ENCODE measurements around the gene UGT3A2.

DNA sequence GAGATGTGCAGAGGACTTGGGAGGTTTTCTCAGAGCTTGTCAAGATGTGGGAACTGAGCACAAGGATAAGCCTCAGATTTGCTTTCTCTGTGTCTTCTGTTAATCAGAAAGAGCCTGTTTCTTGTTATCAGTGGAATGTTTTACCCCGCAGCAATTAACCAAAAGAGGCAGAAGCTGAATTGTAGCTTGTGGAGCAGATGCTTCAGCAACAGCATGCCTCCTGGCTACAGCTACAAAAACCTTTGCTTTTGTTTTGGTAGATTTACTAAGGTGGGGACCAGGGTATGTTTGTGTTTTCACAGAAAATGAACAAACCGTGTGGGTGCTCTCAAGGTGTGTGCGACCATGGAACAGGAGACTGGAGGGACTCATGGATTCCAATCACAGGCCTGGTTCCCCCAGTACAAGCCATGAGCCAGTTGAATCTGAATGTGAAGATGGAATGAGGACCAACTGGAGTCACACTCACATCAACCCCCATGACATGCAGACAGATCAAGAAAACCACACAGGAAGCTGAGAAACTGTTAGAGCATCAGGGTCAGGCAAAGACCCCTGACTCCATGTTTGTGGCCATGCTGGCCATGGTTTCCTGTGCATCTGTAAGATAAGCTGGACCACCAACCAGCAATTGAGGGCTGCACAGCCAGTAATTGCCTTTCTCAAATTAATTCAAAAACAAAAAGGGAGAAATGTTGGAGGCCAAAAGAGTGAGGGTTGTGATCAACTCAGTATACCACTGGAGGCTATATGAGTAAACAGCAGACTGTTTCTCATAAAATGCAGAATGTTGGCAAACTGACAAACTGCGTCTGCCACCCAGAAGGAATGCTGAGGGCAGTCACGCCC lies 6.9 kb downstream of the UGT3A2 start:
- TF ChIP-seq JUNB (IDR thresholded peaks at IDR 0.05; ENCODE audit: unreplicated experiment) (no peak), CTCF (conservative IDR thresholded peaks at IDR 0.05; ENCODE audit: low read depth in 2 of 2) (no peak), CREB1 (CRISPR knock-in tag; IDR thresholded peaks at IDR 0.05; ENCODE audit: low read depth) (no peak), POLR2AphosphoS5 (IDR thresholded peaks at IDR 0.05; ENCODE audit: low read depth) (no peak), REST (IDR thresholded peaks at IDR 0.05; ENCODE audit: unreplicated experiment) (no peak), EZH2phosphoT487 (IDR thresholded peaks at IDR 0.05; ENCODE audit: unreplicated experiment) (no peak), EZH2 (IDR thresholded peaks at IDR 0.05; ENCODE audit: low read depth, unreplicated experiment) (no peak), NANOG (IDR thresholded peaks at IDR 0.05; ENCODE audit: borderline replicate concordance) (no peak), STAT1 (IDR thresholded peaks at IDR 0.05; ENCODE audit: unreplicated experiment) (no peak), ZNF331 (CRISPR knock-in tag; IDR thresholded peaks at IDR 0.05; ENCODE audit: low read depth) (no peak), ZNF114 (CRISPR knock-in tag; IDR thresholded peaks at IDR 0.05) (no peak), ETS1 (IDR thresholded peaks at IDR 0.05) (no peak)
